Rectal smooth muscle tissue (tissue), 1 donor: ENCODE data around the gene CRHBP.

Source experiments
- H3K27ac ChIP-seq: one replicate; pipeline ENCODE4 v1.7.0; 2013; ENCODE audit warnings: low read depth, low read length, inconsistent platforms
- H3K27me3 ChIP-seq: one replicate; pipeline ENCODE4 v1.7.0; 2013; ENCODE audit warnings: low read length; ENCODE audit not compliant: control insufficient read depth, insufficient read depth
- H3K36me3 ChIP-seq: one replicate; pipeline ENCODE4 v1.7.0; 2013; ENCODE audit warnings: low read length; ENCODE audit not compliant: control insufficient read depth, insufficient read depth
- H3K4me1 ChIP-seq: one replicate; pipeline ENCODE4 v1.7.0; 2013; ENCODE audit warnings: low read length; ENCODE audit not compliant: control insufficient read depth, insufficient read depth
- H3K4me3 ChIP-seq: one replicate; pipeline ENCODE4 v1.7.0; 2013; ENCODE audit warnings: low read length
- H3K9ac ChIP-seq: one replicate; pipeline ENCODE4 v1.7.0; 2013; ENCODE audit warnings: low read length

Gene CRHBP

DNA sequence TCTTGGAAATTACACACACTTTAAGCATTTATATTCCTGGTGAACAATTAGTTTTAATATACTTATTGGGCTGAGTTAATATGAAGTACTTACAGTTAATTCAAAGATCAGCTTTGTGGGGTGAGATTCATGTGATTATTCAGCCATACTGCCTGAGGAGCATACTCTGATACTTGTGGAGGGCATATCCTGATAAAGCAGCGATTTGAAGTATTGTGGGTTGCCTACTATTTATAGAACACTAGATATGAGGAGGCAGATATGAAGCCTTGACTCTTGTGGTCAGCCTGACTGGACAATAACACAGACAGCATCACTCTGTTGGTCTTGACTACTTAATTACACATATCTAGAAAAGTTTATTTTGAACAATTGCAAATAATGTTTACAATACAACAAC lies 50.4 kb downstream of the CRHBP start:
- H3K27me3 ChIP-seq, result no peaks in the 10 kb centered on the region
- no peak overlapping the region for H3K4me3 ChIP-seq
- H3K9ac ChIP-seq, result no peak overlapping the region
- H3K27ac ChIP-seq, result no peak overlapping the region
- no peaks in the 10 kb centered on the region for H3K4me1 ChIP-seq
- H3K36me3 ChIP-seq, result no peaks in the 10 kb centered on the region

DNA sequence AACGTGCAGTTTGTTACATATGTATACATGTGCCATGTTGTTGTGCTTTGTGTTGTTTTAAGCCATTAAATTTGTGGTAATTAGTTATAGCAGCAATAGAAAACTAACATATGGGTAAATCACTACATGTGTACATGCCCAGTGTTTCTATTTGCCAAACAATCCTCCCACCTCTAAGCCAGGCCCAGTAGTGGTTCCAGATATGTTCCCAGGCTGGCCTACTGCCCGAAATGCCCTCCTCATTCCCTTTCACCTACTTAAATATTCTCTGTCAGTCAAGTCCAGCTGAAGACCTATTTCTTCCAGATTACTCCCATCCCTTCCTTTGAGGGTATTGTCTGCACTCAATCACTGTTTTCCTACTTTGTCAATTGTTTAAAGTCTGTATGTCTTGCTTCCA lies 53.3 kb downstream of the CRHBP start:
- Histone ChIP-seq H3K27ac (no peak overlapping the region), H3K4me1 (no peaks in the 10 kb centered on the region), H3K36me3 (no peaks in the 10 kb centered on the region), H3K27me3 (no peaks in the 10 kb centered on the region), H3K4me3 (no peak overlapping the region), H3K9ac (no peak overlapping the region)

DNA sequence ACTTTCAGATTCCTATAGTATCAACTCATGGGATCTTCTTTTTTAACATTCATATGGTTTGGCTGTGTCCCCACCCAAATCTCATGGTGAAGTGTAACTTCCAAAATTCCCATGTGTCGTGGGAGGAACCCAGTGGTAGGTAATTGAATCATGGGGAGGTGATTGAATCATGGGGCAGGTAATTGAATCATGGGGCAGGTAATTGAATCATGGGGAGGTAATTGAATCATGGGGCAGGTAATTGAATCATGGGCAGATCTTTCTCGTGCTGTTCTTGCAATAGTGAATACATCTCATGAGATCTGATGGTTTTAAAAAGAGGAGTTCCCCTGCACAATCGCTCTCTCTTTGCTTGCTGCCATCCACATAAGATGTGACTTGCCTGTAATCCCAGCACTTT lies 55.6 kb downstream of the CRHBP start:
- Histone ChIP-seq H3K27me3 (no peaks in the 10 kb centered on the region), H3K4me1 (no peaks in the 10 kb centered on the region), H3K36me3 (no peaks in the 10 kb centered on the region), H3K27ac (no peak overlapping the region), H3K4me3 (no peak overlapping the region), H3K9ac (no peak overlapping the region)

DNA sequence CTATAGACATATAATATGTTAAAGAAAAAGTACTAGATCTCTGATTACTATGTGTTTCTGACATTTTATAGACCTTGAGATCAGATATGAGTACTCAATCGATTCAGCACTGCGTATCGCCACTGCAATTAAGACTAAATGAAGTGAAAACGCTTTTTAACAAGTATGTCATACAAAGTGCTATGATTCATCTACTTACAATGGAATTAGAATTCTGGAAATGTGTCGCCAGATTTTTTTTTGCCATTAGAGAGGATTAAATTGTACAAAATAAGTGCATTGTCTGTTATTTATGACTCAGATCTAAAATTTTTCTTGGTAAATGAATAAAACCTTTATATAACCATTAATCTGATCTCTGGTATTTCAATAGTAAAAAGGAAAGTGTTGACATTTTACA lies 57.4 kb downstream of the CRHBP start:
- H3K4me1 ChIP-seq, result no peaks in the 10 kb centered on the region
- no peak overlapping the region for H3K9ac ChIP-seq
- H3K27me3 ChIP-seq, result no peaks in the 10 kb centered on the region
- no peak overlapping the region for H3K4me3 ChIP-seq
- no peaks in the 10 kb centered on the region for H3K36me3 ChIP-seq
- H3K27ac ChIP-seq, result no peak overlapping the region

DNA sequence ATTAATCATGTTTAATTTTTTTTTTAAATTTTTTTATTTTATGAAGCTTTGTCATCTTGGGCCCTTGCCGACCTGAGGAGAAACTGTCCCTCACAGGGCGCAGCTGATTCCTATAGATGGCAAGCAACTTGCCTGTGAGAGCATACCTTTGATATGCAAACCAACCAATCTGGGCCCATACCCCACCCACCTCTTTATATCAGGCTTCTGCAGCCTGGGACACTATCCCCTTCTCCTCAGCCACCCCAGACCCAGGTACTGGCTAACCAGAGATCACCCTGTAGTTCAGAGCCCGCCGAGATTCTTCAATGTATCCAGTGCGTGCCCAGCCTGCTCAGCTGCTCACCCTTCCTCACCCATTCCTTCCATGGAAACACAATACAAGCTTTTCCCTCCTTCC lies 58.7 kb downstream of the CRHBP start:
- no peak overlapping the region for H3K4me3 ChIP-seq
- H3K27me3 ChIP-seq, result no peaks in the 10 kb centered on the region
- H3K36me3 ChIP-seq, result no peaks in the 10 kb centered on the region
- H3K27ac ChIP-seq, result no peak overlapping the region
- no peaks in the 10 kb centered on the region for H3K4me1 ChIP-seq
- no peak overlapping the region for H3K9ac ChIP-seq

DNA sequence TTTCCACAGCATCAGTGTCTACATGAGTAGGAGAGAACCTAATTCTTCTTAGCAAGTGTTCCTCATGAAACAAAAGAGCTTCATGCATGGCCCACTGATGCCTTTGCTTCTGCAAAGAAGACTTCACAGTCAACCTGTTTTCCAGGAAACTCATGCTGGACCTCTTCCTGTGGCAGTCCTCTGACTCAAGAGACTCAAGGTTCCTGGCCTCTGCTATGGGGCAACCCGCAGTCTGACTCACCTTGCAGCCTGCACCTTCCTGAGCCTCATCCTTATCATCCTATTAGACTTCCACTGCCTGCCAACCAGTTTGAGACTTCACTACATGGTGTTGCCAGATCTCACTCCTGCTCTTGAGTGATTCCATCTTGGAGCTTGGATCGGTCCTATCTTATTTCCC lies 59.8 kb downstream of the CRHBP start:
- no peaks in the 10 kb centered on the region for H3K4me1 ChIP-seq
- no peak overlapping the region for H3K4me3 ChIP-seq
- H3K27ac ChIP-seq, result no peak overlapping the region
- no peaks in the 10 kb centered on the region for H3K36me3 ChIP-seq
- H3K27me3 ChIP-seq, result no peaks in the 10 kb centered on the region
- H3K9ac ChIP-seq, result no peak overlapping the region

DNA sequence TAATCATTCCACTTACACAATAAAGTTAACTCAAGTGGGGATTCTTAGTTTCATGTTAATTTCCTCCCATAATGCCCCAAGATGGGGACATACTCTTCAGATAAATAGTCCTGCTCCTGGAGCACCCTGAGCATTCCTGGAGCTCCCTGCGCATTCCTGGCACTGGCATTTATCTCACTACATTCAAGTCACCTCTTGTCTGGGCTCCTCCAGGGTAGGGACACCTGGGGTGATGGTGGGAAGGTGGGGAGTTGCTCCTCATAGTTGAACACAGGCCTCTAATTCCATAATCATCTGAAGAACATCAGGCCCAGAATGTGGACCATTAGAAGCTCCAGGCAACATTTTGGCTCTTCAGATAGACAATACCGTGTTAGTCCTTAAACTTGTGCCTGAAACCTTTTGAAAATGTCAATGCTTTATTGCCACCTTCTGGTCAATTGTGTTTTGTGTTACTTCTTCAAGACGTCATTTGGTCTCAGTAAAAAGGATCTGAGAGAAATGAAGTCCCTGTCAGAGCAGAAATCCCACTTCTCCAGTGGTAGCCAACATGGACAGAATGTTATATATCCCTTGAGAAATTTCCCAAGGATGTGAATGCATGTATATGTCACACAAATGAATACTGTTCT lies 63.2 kb downstream of the CRHBP start:
- Histone ChIP-seq H3K27me3 (no peaks in the 10 kb centered on the region), H3K4me1 (no peaks in the 10 kb centered on the region), H3K36me3 (no peaks in the 10 kb centered on the region), H3K9ac (no peak overlapping the region), H3K4me3 (no peak overlapping the region), H3K27ac (no peak overlapping the region)

DNA sequence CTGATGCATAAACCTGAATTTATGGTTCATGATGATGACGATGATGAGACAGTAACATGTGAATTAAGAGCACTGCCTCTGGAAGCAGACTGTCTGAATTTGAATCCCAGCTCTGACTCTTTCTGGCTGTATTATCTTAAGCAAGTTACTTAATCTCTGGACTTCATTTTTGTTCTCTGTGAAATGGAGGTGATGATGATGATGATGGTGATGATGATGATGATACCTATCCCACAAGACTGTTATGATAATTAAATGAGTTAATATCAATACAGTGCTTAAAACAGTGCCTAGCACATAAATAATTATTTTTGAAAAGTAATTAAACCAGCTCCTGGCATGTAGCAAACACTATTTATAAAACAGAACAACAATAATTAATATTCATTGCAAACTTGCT lies 64.1 kb downstream of the CRHBP start:
- no peaks in the 10 kb centered on the region for H3K36me3 ChIP-seq

DNA sequence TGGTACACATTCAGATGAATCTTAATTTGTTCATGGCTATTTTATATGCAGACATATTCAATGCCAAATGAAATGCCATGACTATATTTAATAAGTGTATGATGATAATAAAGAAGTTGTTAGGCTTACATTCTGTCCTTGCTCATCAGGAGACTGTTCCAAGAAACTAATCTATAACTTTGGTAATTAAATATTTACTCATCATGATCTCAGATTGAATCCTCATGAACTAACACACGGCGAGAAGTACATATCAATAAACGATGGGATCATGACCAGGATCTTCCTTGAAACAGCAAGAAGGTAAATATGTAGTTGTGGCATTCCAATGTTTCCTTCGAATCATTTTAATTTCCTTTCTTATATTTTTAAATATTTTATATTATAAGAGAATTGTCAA lies 64.8 kb downstream of the CRHBP start:
- H3K36me3 ChIP-seq, result no peaks in the 10 kb centered on the region
- no peak overlapping the region for H3K4me3 ChIP-seq
- H3K27ac ChIP-seq, result no peak overlapping the region
- no peaks in the 10 kb centered on the region for H3K4me1 ChIP-seq
- H3K9ac ChIP-seq, result no peak overlapping the region
- H3K27me3 ChIP-seq, result no peaks in the 10 kb centered on the region

More for the DNA sequence above, 64.1 kb downstream of the CRHBP start:
- no peak overlapping the region for H3K27ac ChIP-seq
- H3K9ac ChIP-seq, result no peak overlapping the region
- no peaks in the 10 kb centered on the region for H3K4me1 ChIP-seq
- H3K27me3 ChIP-seq, result no peaks in the 10 kb centered on the region
- H3K4me3 ChIP-seq, result no peak overlapping the region
